NB4 (cell line): Measurements from ENCODE around the gene UBXN10.

Experiments
- DNase-seq: peaks from one replicate; pipeline ENCODE4 v3.0.0; 2010; ENCODE audit warnings: low read depth
- H3K4me3 ChIP-seq: one replicate; pipeline ENCODE4 v1.5.1; 2011; ENCODE audit warnings: mild to moderate bottlenecking, low read depth, low read length, moderate library complexity
- MYC ChIP-seq: IDR thresholded peaks from 2 replicates; pipeline ENCODE4 v1.6.1; 2011; ENCODE audit warnings: low read depth, low read length
- POLR2A ChIP-seq: IDR thresholded peaks from 2 replicates; pipeline ENCODE4 v1.6.1; 2011; ENCODE audit warnings: mild to moderate bottlenecking; ENCODE audit not compliant: insufficient read length; ENCODE audit errors: extremely low read depth
- TF ChIP-seq, protein P1 (sequence below): IDR thresholded peaks from one replicate; pipeline ENCODE4 v1.5.1; 2012; ENCODE audit warnings: low read depth, low read length
- TF ChIP-seq, protein P2 (sequence below): IDR thresholded peaks from 2 replicates; pipeline ENCODE4 v1.6.1; 2011; ENCODE audit warnings: low read depth, low read length

UBXN10 gene

DNA sequence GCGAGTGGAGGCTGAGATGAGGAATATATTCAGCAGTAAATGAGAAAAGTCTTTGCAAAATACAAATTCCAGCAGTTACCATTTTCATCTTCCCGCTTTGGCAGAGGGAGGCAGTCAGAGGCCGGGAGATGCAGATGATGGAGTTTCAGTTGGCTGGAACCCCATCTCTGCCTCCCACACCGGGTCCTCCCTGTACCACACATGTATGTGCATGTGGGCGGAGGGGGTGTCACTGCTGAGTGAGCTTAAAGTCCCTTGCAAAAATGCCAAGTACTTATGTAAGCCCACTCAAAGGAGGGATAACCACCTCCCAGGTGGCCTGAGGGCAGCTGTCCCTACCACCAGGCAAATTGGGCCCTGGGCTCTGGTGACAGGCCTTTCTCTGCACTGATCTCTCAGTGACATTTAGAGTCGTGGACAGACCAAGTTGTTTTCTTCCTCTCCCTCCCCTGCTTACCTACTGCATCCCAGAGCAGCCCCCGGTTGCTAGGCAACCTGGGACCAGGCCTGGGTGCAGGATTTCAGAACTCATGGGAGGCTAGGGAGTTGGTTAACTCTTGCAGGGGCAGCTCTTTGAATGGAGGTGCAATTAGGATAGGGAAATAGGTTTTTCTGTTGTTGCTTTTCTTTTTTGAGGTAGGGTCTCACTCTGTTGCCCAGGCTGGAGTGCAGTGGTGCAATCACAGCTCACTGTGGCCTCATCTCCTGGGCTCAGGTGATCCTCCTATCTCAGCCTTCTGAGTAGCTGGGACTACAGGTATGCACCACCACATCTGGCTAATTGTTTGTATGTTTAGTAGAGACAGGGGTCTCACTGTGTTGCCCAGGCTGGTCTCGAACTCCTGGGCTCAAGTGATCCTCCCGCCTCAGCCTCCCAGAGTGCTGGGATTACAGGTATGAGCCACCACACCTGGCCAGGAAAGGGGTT lies 17.1 kb upstream of the UBXN10 start:
- no peak overlapping the region for H3K4me3 ChIP-seq
- no peak for TF ChIP-seq MYC
- TF ChIP-seq, protein P1, sequence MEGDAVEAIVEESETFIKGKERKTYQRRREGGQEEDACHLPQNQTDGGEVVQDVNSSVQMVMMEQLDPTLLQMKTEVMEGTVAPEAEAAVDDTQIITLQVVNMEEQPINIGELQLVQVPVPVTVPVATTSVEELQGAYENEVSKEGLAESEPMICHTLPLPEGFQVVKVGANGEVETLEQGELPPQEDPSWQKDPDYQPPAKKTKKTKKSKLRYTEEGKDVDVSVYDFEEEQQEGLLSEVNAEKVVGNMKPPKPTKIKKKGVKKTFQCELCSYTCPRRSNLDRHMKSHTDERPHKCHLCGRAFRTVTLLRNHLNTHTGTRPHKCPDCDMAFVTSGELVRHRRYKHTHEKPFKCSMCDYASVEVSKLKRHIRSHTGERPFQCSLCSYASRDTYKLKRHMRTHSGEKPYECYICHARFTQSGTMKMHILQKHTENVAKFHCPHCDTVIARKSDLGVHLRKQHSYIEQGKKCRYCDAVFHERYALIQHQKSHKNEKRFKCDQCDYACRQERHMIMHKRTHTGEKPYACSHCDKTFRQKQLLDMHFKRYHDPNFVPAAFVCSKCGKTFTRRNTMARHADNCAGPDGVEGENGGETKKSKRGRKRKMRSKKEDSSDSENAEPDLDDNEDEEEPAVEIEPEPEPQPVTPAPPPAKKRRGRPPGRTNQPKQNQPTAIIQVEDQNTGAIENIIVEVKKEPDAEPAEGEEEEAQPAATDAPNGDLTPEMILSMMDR: no peak
- TF ChIP-seq, protein P2, sequence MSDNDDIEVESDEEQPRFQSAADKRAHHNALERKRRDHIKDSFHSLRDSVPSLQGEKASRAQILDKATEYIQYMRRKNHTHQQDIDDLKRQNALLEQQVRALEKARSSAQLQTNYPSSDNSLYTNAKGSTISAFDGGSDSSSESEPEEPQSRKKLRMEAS: no peak
- TF ChIP-seq POLR2A: no peak
- no peak for DNase-seq

DNA sequence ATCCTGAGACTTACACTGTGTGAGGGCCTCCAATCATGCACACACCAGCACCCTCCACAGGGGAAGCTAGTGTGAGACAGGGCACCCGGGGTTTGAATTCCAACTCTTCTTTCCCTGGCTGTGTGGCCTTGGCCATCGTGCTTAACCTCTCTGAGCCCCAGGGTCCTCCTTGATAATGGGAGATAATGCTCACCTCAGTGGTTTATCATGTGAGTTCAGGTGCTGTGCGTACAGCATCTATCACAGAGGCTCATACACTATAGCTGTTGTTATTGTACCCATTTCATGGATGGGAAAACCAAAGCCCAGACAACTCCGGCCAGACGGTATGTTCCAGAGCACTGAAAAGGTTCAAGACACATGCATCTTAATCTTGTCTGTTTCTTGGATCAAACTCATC lies 16.0 kb upstream of the UBXN10 start:
- no peak overlapping the region for H3K4me3 ChIP-seq
- TF ChIP-seq MYC (no peak), POLR2A (no peak)
- TF ChIP-seq, protein P2: no peak
- TF ChIP-seq, protein P1: no peak
- no peak for DNase-seq

DNA sequence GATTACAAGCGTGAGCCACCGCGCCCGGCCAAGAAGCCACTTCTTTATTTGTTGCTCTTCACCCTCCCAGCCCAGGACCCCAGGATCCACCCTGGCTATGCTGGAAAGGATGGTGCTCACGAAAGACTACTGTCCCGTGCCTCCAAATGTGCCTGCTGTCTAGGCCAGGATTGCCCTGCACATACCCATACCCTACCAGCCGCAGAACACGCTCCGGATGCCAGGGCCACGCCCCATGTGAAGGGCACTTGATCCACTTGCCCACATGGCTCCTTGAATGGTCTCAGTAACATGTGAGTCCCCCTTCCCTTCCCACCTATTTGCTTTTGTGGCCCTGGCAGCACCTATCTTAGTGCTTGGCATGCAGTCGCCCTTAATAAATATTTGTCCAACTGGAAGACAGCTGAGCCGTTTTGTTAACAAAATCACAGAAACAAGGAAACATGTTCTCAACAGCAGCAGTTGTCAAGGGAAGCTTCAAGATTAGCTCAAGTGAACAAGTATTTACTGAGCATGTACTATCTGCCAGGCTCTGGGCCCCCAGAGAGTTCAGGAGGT lies 13.8 kb upstream of the UBXN10 start:
- TF ChIP-seq POLR2A (no peak), MYC (no peak)
- TF ChIP-seq, protein P1: no peak
- TF ChIP-seq, protein P2: no peak
- DNase-seq: no peak
- H3K4me3 ChIP-seq: peak overlapping the region; percentile 34

DNA sequence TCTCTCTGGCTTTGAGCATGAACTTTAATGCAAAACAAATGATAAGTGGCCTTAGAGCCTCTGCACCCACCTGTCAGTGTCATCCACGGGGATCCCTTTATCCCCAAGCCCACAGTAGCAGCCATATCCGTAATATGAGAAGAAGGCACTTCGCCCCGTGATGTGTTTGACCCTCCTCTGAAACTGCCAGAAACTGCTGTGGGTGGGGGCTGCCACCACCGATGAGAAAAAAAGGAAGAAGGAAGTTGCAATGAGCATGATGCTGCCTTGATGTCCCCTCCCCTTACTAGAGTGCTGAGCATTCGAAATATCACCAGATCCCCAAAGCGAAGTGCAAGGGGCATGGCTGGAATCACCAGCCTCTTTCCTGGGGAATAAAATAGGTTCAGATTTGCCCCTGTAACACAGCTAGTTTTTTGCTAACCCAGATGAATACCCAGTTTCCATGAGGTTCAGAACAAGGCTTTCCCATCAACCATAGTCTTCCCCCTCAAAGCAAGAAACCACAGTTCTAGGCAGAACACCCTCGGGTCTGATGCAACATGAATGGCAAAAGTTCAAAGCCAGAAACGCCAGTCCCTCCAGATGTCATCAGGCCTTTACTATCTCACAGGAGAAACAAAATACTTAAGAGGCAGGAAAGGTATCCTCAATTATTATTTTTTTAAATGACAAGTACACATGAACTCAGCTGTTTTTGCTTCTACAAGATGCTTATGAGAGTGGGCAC lies 10.8 kb upstream of the UBXN10 start:
- H3K4me3 ChIP-seq: peak overlapping the region; percentile 76
- TF ChIP-seq, protein P1: no peak
- TF ChIP-seq, protein P2: 0 out of 2 replicates have a peak, but pooled peaks have one; percentile 34
- no peak for TF ChIP-seq POLR2A
- TF ChIP-seq MYC: no peak; the same call in none of the 2 replicates
- DNase-seq: peak; percentile 89

DNA sequence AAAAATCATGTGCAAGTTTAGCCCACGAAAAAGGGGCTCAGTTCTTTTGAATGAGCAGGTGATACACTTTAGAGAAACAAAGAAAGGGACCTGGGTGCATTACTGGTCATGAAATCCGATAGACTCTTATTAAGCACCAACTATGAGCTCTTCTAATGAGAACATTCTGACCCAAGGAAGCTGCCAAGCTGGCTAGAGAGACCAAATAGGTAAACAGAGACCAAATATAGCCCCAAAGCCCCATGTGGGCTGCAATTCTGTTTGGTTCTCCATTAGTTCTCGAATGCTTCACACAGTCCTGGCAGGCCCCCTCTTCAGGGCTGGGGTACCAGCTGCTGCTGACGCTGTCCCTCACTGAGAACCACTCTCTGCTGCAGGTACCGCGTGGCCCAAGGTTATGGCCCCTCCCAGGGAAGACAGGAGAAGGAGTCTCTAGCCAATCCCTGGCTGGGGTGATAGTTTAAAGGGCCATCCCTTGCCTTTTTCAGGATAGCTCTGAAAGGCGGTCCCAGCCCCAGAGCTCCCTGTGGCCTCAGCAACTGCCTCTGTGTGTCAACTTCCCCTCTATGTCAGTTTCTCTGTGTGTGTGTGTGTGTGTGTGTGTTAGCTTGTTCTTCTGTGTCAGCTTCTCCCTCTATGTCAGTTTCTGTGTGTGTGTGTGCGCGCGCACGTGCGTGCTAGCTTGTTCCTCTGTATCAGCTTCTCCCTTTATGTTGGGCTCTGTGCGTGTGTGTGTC lies 7.1 kb upstream of the UBXN10 start:
- no peak for TF ChIP-seq MYC
- TF ChIP-seq, protein P1: no peak
- TF ChIP-seq, protein P2: no peak
- no peak for TF ChIP-seq POLR2A

More for the DNA sequence above, 7.1 kb upstream of the UBXN10 start:
- no peak overlapping the region for H3K4me3 ChIP-seq
- DNase-seq: peak; percentile 62
